CD4-positive, alpha-beta T cell (primary cell): Measurements from ENCODE around the gene EAF2. TPM values are rescaled to one million over a fixed set of nuclear protein-coding genes. Genes with fewer than 3 reads are reported as not detected.

Experiments
- ATAC-seq: fragments of 200-7000 bp; cut with Tn5 transposase; one replicate; pipeline ENCODE4 v1.10.0; 2022; ENCODE audit warnings: mild to moderate bottlenecking; ENCODE audit not compliant: poor library complexity
- CTCF ChIA-PET: fragments of 350-600 bp; sonication (Branson Sonifier 250); formaldehyde crosslinking; loops from one replicate; lab custom pipeline; 2021; ENCODE audit warnings: antibody characterized with exemption, inconsistent platforms; lab: Charles Lee
- POLR2A ChIA-PET: fragments of 350-600 bp; sonication (Branson Sonifier 250); formaldehyde crosslinking; loops from one replicate; lab custom pipeline; 2021; ENCODE audit warnings: antibody characterized with exemption, inconsistent platforms; lab: Charles Lee
- DNase-seq, 14 experiments: peaks; one replicate each; pipeline ENCODE4 v3.0.0-alpha.2; 2013 to 2020; ENCODE audit warnings: mixed read lengths in 2 of 14
- H3K27ac ChIP-seq, 2 donors: one replicate each; pipeline versions ENCODE4 v1.5.1 to v1.7.0; 2013; ENCODE audit warnings: low read length in 2 of 2, low read depth in 1 of 2, mild to moderate bottlenecking in 1 of 2
- H3K27me3 ChIP-seq, 2 experiments: 1 replicate in 1 of 2; 2 replicates in 1 of 2; pipeline versions ENCODE4 v1.6.1 to v1.7.0; 2013; ENCODE audit warnings: low read length in 2 of 2, control low read depth in 1 of 2, mild to moderate bottlenecking in 1 of 2, moderate library complexity in 1 of 2; ENCODE audit not compliant: insufficient read depth in 2 of 2, control insufficient read depth in 1 of 2
- H3K36me3 ChIP-seq: one replicate; pipeline ENCODE4 v1.6.1; 2013; ENCODE audit warnings: low read length, control low read depth; ENCODE audit not compliant: insufficient read depth
- H3K4me1 ChIP-seq: one replicate; pipeline ENCODE4 v1.6.1; 2013; ENCODE audit warnings: low read length, control low read depth; ENCODE audit not compliant: insufficient read depth
- H3K4me3 ChIP-seq: one replicate; pipeline ENCODE4 v1.5.1; 2013; ENCODE audit warnings: mild to moderate bottlenecking, low read length, moderate library complexity
- H3K9me3 ChIP-seq, 2 experiments: 1 replicate in 1 of 2; 2 replicates in 1 of 2; pipeline versions ENCODE4 v1.6.1 to v1.7.0; 2013; ENCODE audit warnings: low read length in 2 of 2, mild to moderate bottlenecking in 2 of 2, control low read depth in 1 of 2, moderate library complexity in 1 of 2; ENCODE audit not compliant: control insufficient read depth in 1 of 2, insufficient read depth in 1 of 2
- H3K27ac Mint-ChIP-seq: one replicate; pipeline ENCODE4 v1.8.0; 2020; ENCODE audit warnings: mixed read lengths
- H3K27me3 Mint-ChIP-seq: one replicate; pipeline ENCODE4 v1.8.0; 2021; ENCODE audit warnings: mixed read lengths
- H3K36me3 Mint-ChIP-seq: one replicate; pipeline ENCODE4 v1.8.0; 2021; ENCODE audit warnings: low read depth, mixed read lengths
- H3K4me1 Mint-ChIP-seq: one replicate; pipeline ENCODE4 v1.8.0; 2021; ENCODE audit warnings: low read depth, mixed read lengths
- H3K4me3 Mint-ChIP-seq: one replicate; pipeline ENCODE4 v1.8.0; 2020; ENCODE audit warnings: mild to moderate bottlenecking, mixed read lengths
- H3K9me3 Mint-ChIP-seq: one replicate; pipeline ENCODE4 v1.8.0; 2020; ENCODE audit warnings: mixed read lengths
- CTCF ChIP-seq: fragments of 200-600 bp; IDR thresholded peaks from one replicate; pipeline ENCODE4 v1.8.0; 2022; ENCODE audit warnings: antibody characterized with exemption, mild to moderate bottlenecking
- intact Hi-C, 2 experiments: fragments of 100-400 bp; cut with DNase I in 1 of 2; cut with micrococcal nuclease in 1 of 2; formaldehyde crosslinking; loops; one replicate each; pipeline versions ENCODE4 v1.15.1 to v1.9.0; 2023 to 2025; cut with DNase I, micrococcal nuclease
- total RNA-seq, 174 experiments: library from RNA in 2 of 174; stranded (reverse) in 2 of 174; gene quantifications; one replicate each; pipeline ENCODE4 v1.2.3 and lab custom pipeline; 2021 to 2026

EAF2 gene
- total RNA-seq, 2 experiments from 2014 or later = 3.7 to 4.4 TPM

GRCh38 chr3:121885386-121885785, 50.4 kb downstream of the EAF2 start:
- no peaks in the 10 kb centered on the region for H3K27me3 Mint-ChIP-seq
- CTCF ChIA-PET = no interaction called here
- Histone ChIP-seq H3K4me3 (no peak overlapping the region), H3K27me3 (no peaks in the 10 kb centered on the region), H3K36me3 (no peaks in the 10 kb centered on the region), H3K9me3 (no peaks in the 10 kb centered on the region), H3K27ac (no peak overlapping the region), H3K4me1 (no peaks in the 10 kb centered on the region)
- H3K27ac Mint-ChIP-seq = no peak overlapping the region
- no peak for TF ChIP-seq CTCF
- POLR2A ChIA-PET = no interaction called here
- H3K36me3 Mint-ChIP-seq = peaks cover 9% of the 10 kb centered on the region
- intact Hi-C loops = no loop called here
- DNase-seq (no peak), ATAC-seq (no peak)
- H3K9me3 Mint-ChIP-seq = no peaks in the 10 kb centered on the region
- no peaks in the 10 kb centered on the region for H3K4me1 Mint-ChIP-seq
- no peak overlapping the region for H3K4me3 Mint-ChIP-seq

- Mint-ChIP-seq H3K4me1 (no peaks in the 10 kb centered on the region), H3K36me3 (no peaks in the 10 kb centered on the region), H3K27me3 (no peaks in the 10 kb centered on the region), H3K9me3 (no peaks in the 10 kb centered on the region), H3K4me3 (no peak within 1 kb of the TSS), H3K27ac (no peak within 1 kb of the TSS)
- no peaks in the 10 kb centered on the region for H3K9me3 ChIP-seq
- CTCF ChIA-PET = no interaction called here
- H3K4me3 ChIP-seq = no peak within 1 kb of the TSS
- intact Hi-C loops = no loop called here
- no peak for DNase-seq
- ATAC-seq = no peak
- H3K27ac ChIP-seq = no peak within 1 kb of the TSS
- no peaks in the 10 kb centered on the region for H3K4me1 ChIP-seq
- no peaks in the 10 kb centered on the region for H3K27me3 ChIP-seq
- TF ChIP-seq CTCF = no peak
- POLR2A ChIA-PET = no interaction called here
- H3K36me3 ChIP-seq = no peaks in the 10 kb centered on the region
These were observed 59.4 kb downstream of the EAF2 start, which contains the start of gene SLC15A2 for GRCh38 chr3:121894301-121894990. Gene SLC15A2 (plus strand): TSS chr3:121894401. CDS start chr3:121894477, 76 bp downstream.

GRCh38 chr3:121895121-121895520, 60.1 kb downstream of the EAF2 start:
- no peak for TF ChIP-seq CTCF
- Mint-ChIP-seq H3K27me3 (no peaks in the 10 kb centered on the region), H3K36me3 (no peaks in the 10 kb centered on the region), H3K4me1 (no peaks in the 10 kb centered on the region), H3K9me3 (no peaks in the 10 kb centered on the region), H3K4me3 (no peak overlapping the region), H3K27ac (no peak overlapping the region)
- ATAC-seq = no peak
- Histone ChIP-seq H3K36me3 (no peaks in the 10 kb centered on the region), H3K27me3 (no peaks in the 10 kb centered on the region), H3K4me3 (no peak overlapping the region), H3K27ac (no peak overlapping the region), H3K9me3 (no peaks in the 10 kb centered on the region), H3K4me1 (no peaks in the 10 kb centered on the region)
- ChIA-PET POLR2A (no interaction called here), CTCF (no interaction called here)
- intact Hi-C loops = no loop called here
- no peak for DNase-seq
